ENCODE data around the gene KLK12.

Gene KLK12

GRCh38 chr19:51078731-51079130, 43.9 kb upstream of the KLK12 start:
- TF ChIP-seq FOXP2 (optimal IDR thresholded peaks at IDR 0.05; ENCODE audit: borderline replicate concordance, extremely low read depth, extremely low read length, insufficient read depth) (no peak), TAF1 (IDR thresholded peaks at IDR 0.05; ENCODE audit: borderline replicate concordance, insufficient read depth, low read length) (no peak), REST (IDR thresholded peaks at IDR 0.05; ENCODE audit: insufficient read depth in 1 of 2, low read depth in 2 of 2, low read length in 2 of 2) (no peak), SIN3A (IDR thresholded peaks at IDR 0.05; ENCODE audit: borderline replicate concordance, insufficient read depth, low read length) (no peak), POLR2AphosphoS5 (IDR thresholded peaks at IDR 0.05; ENCODE audit: low read depth, low read length) (no peak)

- TF ChIP-seq TAF1 (IDR thresholded peaks at IDR 0.05; ENCODE audit: borderline replicate concordance, insufficient read depth, low read length) = no peak
- TF ChIP-seq FOXP2 (optimal IDR thresholded peaks at IDR 0.05; ENCODE audit: borderline replicate concordance, extremely low read depth, extremely low read length, insufficient read depth) = no peak
- TF ChIP-seq SIN3A (IDR thresholded peaks at IDR 0.05; ENCODE audit: borderline replicate concordance, insufficient read depth, low read length) = no peak
- no peak for TF ChIP-seq POLR2AphosphoS5 (IDR thresholded peaks at IDR 0.05; ENCODE audit: low read depth, low read length)
- no peak for TF ChIP-seq REST (IDR thresholded peaks at IDR 0.05; ENCODE audit: insufficient read depth in 1 of 2, low read depth in 2 of 2, low read length in 2 of 2)
These were observed 43.3 kb upstream of the KLK12 start for GRCh38 chr19:51078104-51078503.

- TF ChIP-seq TAF1 (IDR thresholded peaks at IDR 0.05; ENCODE audit: borderline replicate concordance, insufficient read depth, low read length) = no peak
- no peak for TF ChIP-seq SIN3A (IDR thresholded peaks at IDR 0.05; ENCODE audit: borderline replicate concordance, insufficient read depth, low read length)
- TF ChIP-seq FOXP2 (optimal IDR thresholded peaks at IDR 0.05; ENCODE audit: borderline replicate concordance, extremely low read depth, extremely low read length, insufficient read depth) = no peak
- no peak for TF ChIP-seq REST (IDR thresholded peaks at IDR 0.05; ENCODE audit: insufficient read depth in 1 of 2, low read depth in 2 of 2, low read length in 2 of 2)
- no peak for TF ChIP-seq POLR2AphosphoS5 (IDR thresholded peaks at IDR 0.05; ENCODE audit: low read depth, low read length)
These were observed 41.9 kb upstream of the KLK12 start for GRCh38 chr19:51076631-51077213.

- TF ChIP-seq SIN3A (IDR thresholded peaks at IDR 0.05; ENCODE audit: borderline replicate concordance, insufficient read depth, low read length) (no peak), POLR2AphosphoS5 (IDR thresholded peaks at IDR 0.05; ENCODE audit: low read depth, low read length) (no peak), FOXP2 (optimal IDR thresholded peaks at IDR 0.05; ENCODE audit: borderline replicate concordance, extremely low read depth, extremely low read length, insufficient read depth) (no peak)
These were observed 41.2 kb upstream of the KLK12 start for GRCh38 chr19:51075998-51076397.

DNA sequence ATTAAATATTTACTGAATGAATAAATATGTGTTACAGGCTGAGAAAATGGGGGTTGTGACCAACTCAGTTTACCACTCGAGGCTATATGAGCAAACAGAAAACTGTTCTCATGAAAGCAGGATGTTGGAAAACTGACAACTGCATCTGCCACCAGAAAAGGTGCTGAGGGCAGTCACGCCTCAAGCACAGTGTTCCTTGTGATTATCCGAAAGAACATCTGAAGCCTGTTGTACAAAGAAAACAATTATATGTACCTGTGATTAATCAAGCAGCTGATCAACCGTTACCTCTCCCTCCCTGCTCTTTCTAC, 36.2 kb upstream of the KLK12 start:
- TF ChIP-seq TAF1 (IDR thresholded peaks at IDR 0.05; ENCODE audit: borderline replicate concordance, insufficient read depth, low read length) (no peak), SIN3A (IDR thresholded peaks at IDR 0.05; ENCODE audit: borderline replicate concordance, insufficient read depth, low read length) (no peak), POLR2AphosphoS5 (IDR thresholded peaks at IDR 0.05; ENCODE audit: low read depth, low read length) (no peak), REST (IDR thresholded peaks at IDR 0.05; ENCODE audit: insufficient read depth in 1 of 2, low read depth in 2 of 2, low read length in 2 of 2) (no peak), FOXP2 (optimal IDR thresholded peaks at IDR 0.05; ENCODE audit: borderline replicate concordance, extremely low read depth, extremely low read length, insufficient read depth) (no peak)
